HCT116 (cell line): ENCODE measurements around the gene DIP2C.

Experiments used
- POLR2AphosphoS5 ChIP-seq: IDR thresholded peaks from 2 replicates; pipeline ENCODE4 v1.6.1; 2011; ENCODE audit warnings: mild to moderate bottlenecking, low read depth, low read length, moderate library complexity
- SIN3A ChIP-seq: IDR thresholded peaks from 2 replicates; pipeline ENCODE4 v1.6.1; 2012; ENCODE audit warnings: low read depth
- ZFX ChIP-seq: fragments of 450-650 bp; IDR thresholded peaks from 2 replicates; pipeline ENCODE4 v1.6.1; 2017

DNA sequence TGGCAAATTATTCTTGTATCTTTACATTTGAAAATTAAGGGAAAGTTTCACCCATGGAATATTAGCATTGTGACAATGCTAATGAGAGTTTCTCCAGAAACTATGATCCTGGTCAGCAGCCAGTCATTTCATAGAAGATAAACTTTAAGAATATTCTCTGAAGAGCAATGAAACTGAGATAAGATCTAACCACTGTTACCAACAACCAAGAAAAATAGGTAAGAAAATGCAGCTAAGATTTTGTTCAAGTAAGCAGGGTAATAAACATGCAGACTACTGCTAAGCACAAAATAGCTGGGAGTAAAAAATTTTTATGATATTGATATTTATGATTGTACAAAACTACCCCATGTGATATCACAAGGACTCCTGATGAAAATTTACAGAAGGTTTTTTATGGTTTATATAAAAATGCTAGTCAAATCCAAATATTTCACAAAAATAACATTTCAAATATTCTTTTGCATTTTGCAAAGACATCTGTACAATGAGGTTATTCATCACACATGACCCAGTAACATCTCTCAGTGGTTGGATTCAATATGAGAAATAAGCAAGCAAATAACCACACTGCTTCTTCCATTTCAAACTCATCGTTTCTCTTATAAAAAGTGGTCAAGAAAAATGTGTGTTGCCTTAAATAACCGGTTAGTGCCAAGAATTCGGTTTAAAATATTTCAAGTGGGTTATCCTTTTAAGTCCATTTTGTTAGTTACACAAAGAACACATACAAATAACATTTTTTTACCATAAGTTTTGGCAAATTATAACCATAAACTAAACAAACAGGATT, 251.6 kb downstream of the DIP2C start:
- no peak for TF ChIP-seq SIN3A
- no peak for TF ChIP-seq POLR2AphosphoS5
- TF ChIP-seq ZFX = no peak
